ENCODE data around the gene PLCB3.

GRCh38 chr11:64244966-64245365, 6.4 kb upstream of the PLCB3 start:
- TF ChIP-seq CTCF (IDR thresholded peaks at IDR 0.05; ENCODE audit: poor library complexity) (no peak), EZH2phosphoT487 (IDR thresholded peaks at IDR 0.05; ENCODE audit: low read depth, severe bottlenecking, unreplicated experiment) (no peak), EZH2 (IDR thresholded peaks at IDR 0.05; ENCODE audit: borderline replicate concordance) (no peak)

Data from hepatocyte (in vitro differentiated cells).